ENCODE measurements around the gene GLUL.

DNA sequence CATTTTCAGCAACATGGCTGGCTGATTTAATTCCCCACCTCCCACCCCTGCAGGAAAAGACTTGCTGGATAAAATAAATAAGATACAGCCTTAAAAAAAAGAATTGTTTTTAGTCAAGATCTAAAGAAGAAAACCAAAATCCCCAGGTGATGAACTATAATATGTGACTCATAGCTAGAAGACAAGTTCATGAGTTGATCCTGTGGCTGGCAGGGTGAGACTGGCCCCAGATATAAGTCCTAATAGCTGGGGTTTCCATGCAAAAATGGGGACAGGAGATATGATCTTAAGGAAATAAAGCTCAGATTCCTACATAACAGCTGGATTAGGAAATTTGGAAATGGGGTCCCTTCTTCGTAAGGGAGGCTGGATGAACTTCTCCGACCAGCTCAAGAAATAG lies 36.5 kb upstream of the GLUL start:
- no peak for TF ChIP-seq POLR2AphosphoS5 (IDR thresholded peaks at IDR 0.05)
- TF ChIP-seq POLR2A (IDR thresholded peaks at IDR 0.05): no peak
- TF ChIP-seq CTCF (IDR thresholded peaks at IDR 0.05): no peak
